Measurements from ENCODE around the gene WDFY2. TPM values are rescaled to one million over a fixed set of nuclear protein-coding genes. Genes with fewer than 3 reads are reported as not detected.

The WDFY2 gene
- total RNA-seq, 4 donors from 2014 or later = 5.2 to 11.5 (median 8.5) TPM

- Histone ChIP-seq H3K36me3 (peaks cover 0 to 12% of the 10 kb centered on the region in 2 donors), H3K4me1 (no peaks in the 10 kb centered on the region), H3K4me3 (no peak overlapping the region), H3K9me3 (no peaks in the 10 kb centered on the region), H3K27me3 (no peaks in the 10 kb centered on the region), H3K27ac (no peak overlapping the region)
- ATAC-seq = no peak
- TF ChIP-seq EP300 (IDR thresholded peaks at IDR 0.05) = no peak
- no peak for TF ChIP-seq POLR2A (IDR thresholded peaks at IDR 0.05)
- no peak for TF ChIP-seq POLR2AphosphoS5 (IDR thresholded peaks at IDR 0.05)
- TF ChIP-seq CTCF (IDR thresholded peaks at IDR 0.05) = no peak
- WGBS, 2 donors (ENCODE audit: low coverage in 1 of 2) = 65 to 71% methylated on average over 3 of the region's 3 CpGs
Measured at GRCh38 chr13:51780099-51780498, 195.8 kb downstream of the WDFY2 start.

GRCh38 chr13:51781246-51782022 lies 197.2 kb downstream of the WDFY2 start:
- Histone ChIP-seq H3K4me3 (no peak overlapping the region), H3K36me3 (peaks cover 0 to 12% of the 10 kb centered on the region in 2 donors), H3K9me3 (no peaks in the 10 kb centered on the region), H3K27me3 (no peaks in the 10 kb centered on the region), H3K27ac (no peak overlapping the region), H3K4me1 (peaks cover 2 to 13% (median 11%) of the 10 kb centered on the region in 3 donors)
- WGBS, 2 donors (ENCODE audit: low coverage in 1 of 2) = 89 to 91% methylated on average over 7 to 11 of the region's 15 CpGs
- ATAC-seq = no peak
- TF ChIP-seq EP300 (IDR thresholded peaks at IDR 0.05) (no peak), POLR2AphosphoS5 (IDR thresholded peaks at IDR 0.05) (no peak), POLR2A (IDR thresholded peaks at IDR 0.05) (no peak), CTCF (IDR thresholded peaks at IDR 0.05) (no peak)

- H3K27me3 ChIP-seq = no peaks in the 10 kb centered on the region
- no peak for ATAC-seq
- H3K36me3 ChIP-seq = peaks cover 0 to 12% of the 10 kb centered on the region in 2 donors
- 84 to 88% methylated on average over 9 to 13 of the region's 15 CpGs for WGBS, 2 donors (ENCODE audit: low coverage in 1 of 2)
- H3K4me1 ChIP-seq = peaks cover 4 to 21% (median 16%) of the 10 kb centered on the region in 3 donors
- no peak overlapping the region for H3K4me3 ChIP-seq
- no peak overlapping the region for H3K27ac ChIP-seq
- no peaks in the 10 kb centered on the region for H3K9me3 ChIP-seq
- TF ChIP-seq EP300 (IDR thresholded peaks at IDR 0.05) (no peak), CTCF (IDR thresholded peaks at IDR 0.05) (no peak), POLR2AphosphoS5 (IDR thresholded peaks at IDR 0.05) (no peak), POLR2A (IDR thresholded peaks at IDR 0.05) (no peak)
Measured at GRCh38 chr13:51782026-51782710, 197.9 kb downstream of the WDFY2 start.

- no peak for ATAC-seq
- no peak overlapping the region for H3K27ac ChIP-seq
- TF ChIP-seq POLR2A (IDR thresholded peaks at IDR 0.05) (no peak), EP300 (IDR thresholded peaks at IDR 0.05) (no peak), CTCF (IDR thresholded peaks at IDR 0.05) (no peak), POLR2AphosphoS5 (IDR thresholded peaks at IDR 0.05) (no peak)
- no peak overlapping the region for H3K4me3 ChIP-seq
- peaks cover 4 to 22% (median 18%) of the 10 kb centered on the region in 3 donors for H3K4me1 ChIP-seq
- no peaks in the 10 kb centered on the region for H3K27me3 ChIP-seq
- no peaks in the 10 kb centered on the region for H3K9me3 ChIP-seq
- peaks cover 0 to 12% of the 10 kb centered on the region in 2 donors for H3K36me3 ChIP-seq
- WGBS, 2 donors (ENCODE audit: low coverage in 1 of 2) = 82% methylated on average over 9 of the region's 9 CpGs
Measured at GRCh38 chr13:51783428-51784094, 199.3 kb downstream of the WDFY2 start.
